Stimulated activated CD8-positive, alpha-beta memory T cell treated with anti-CD3 and anti-CD28 coated beads, Interleukin-7, amount 100 ng/mL, for 24 hours (primary cell): ENCODE measurements around the gene EPHA8.

Experiments used
- DNase-seq: peaks from one replicate; pipeline ENCODE4 v3.0.0-alpha.2; 2020; ENCODE audit warnings: low read depth

EPHA8 gene

DNA sequence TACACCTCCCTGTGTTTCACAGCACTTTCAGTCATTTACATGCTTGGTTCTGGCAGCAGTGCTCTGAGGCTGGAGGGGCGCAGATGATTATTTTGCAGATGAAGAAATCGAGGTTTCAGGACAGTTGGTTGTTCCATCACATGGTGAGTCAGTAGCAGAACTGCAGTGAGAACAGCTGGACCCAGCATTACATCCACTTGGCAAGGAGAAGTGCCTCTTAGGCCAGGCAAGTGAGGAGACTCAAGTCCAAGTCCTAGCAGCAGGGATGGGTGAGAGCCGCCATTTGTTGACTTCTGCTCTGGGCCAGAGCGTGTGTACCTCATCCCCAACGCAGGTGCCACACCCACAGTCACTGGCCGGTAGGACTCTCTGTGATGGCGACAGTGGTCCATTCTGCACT is 26.8 kb upstream of the EPHA8 start:
- DNase-seq, result no peak

DNA sequence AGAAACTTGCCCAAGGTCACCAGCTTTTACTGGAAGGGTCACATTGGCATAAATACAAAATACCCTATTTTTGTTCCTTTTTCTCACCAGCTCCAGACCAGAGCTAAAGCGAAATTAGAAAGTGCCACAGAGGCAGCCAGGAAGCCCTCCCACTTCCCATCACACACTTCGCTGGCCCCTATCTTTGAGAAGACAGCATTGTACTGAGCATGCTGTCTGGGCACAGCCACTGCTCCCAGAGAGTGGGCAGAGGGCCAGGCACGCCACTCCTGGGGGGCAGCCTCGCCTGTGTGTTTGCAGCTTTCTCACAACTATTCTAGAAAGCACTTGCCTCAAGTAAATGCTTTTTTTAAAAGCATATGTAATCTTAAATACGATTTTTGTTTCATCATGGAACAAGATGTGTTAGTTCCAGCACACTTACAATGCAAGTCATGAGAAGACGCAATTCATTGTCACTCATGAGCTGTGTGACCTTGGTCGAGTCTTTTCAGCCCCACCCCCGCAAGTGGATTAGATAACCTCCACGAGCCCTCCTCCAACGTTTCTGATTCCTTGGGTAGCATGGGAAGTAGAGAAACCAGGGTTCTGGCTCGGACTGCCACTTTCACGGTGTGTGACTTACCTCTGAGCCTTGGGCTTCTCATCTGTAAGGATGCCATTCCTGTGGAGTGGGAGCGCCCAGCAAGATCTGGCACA is 25.7 kb upstream of the EPHA8 start:
- no peak for DNase-seq

DNA sequence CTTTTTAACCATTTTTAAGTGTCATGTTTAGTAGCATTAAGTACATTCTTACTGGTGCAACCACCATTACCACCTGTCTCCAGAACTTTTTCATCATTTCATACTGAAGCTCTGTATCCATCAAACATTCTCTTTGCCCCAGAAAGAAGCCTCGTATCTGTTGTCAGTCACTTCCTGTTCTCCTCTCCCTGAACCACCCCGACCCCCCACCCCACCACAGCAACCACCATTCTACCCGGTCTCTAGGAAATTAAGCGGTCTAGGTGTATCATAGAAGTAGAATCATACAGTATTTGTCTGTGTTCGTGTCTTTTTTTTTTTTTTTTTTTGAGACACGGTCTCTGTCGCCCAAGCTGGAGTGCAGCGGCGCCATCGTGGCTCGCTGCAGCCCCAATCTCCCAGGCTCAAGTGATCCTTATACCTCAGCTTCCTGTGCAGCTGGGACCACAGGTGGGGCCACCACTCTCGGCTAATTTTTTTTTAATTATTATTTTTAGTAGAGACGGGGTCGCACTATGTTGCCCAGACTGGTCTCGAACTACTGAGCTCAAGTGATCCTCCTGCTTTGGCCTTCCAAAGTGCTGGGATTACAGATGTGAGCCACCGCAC is 23.7 kb upstream of the EPHA8 start:
- no peak for DNase-seq

DNA sequence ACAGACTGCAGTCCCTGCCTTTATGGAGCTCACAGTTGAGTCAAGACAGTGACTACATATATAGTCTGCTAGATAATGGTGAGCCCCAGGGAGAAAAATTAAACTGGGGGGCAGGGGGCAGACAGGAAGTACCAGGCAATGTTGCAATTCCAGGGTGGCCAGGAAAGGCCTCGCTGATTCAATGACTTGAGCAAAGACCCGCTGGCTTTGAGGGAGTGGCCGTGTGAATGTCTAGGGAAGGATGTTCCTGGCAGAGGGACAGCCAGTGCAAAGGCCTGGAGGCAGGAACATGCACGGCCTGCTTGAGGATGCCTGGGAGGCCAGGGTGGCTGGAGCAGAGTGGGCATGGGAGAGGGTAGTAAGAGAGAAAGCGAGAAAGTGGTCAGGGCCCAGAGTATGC is 23.0 kb upstream of the EPHA8 start:
- DNase-seq, result no peak

DNA sequence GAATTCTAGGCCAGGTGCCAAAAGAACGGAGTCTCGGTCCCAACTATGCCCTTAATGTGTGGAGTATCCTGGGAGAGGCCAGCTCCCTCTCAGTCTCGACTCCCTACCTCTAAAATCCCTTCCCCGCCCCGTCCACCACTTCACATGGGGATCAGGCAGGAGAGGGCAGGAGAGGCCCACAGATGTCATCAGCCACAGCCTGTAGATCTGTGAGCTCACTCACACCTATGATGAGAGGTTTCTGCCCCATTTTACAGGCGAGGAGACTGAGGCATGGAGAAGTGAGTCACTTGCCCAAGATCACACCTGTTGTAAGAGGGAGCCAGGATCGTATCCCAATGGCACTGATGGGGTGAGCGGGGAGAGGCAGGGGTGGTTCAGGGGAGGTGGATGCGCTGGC is 20.4 kb upstream of the EPHA8 start:
- no peak for DNase-seq

DNA sequence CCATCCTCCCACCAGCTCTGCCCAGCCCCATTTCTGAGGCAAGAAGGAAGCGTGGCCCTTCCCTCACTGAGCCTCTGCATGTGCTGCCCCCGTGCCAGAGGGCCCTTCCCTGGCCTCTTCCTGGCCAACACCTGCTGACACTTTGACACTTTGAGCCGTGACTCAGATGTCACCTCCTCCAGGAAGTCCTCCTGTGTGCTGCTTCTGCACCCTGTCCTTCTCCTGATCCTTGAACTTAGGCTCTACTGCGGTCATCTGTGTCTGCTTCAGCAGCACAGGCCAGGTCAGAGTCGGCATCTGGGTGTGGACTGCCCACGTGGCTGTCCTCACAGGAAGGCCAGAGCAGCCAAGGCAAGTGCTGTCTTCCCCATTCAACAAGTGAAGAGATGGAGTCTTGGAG is 19.6 kb upstream of the EPHA8 start:
- no peak for DNase-seq

DNA sequence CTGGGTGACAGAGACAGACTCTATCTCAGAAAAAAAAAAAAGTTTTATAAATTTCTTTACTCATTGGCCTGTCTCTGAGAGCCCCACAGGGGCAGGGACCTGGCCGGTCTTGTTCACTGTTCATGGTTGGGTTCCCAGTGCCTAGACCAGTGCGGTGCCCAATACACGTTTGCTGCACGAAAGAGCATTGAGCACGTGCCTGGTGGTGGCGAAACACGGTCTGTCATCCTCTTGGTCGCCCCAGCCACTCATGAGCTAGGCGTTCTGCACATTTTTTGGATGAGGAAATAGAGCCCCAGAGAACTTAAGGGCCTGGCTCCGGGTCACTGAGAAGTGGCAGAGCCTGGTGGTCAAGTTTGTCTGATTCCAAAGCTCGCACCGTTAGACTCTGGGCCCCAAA is 18.7 kb upstream of the EPHA8 start:
- no peak for DNase-seq

DNA sequence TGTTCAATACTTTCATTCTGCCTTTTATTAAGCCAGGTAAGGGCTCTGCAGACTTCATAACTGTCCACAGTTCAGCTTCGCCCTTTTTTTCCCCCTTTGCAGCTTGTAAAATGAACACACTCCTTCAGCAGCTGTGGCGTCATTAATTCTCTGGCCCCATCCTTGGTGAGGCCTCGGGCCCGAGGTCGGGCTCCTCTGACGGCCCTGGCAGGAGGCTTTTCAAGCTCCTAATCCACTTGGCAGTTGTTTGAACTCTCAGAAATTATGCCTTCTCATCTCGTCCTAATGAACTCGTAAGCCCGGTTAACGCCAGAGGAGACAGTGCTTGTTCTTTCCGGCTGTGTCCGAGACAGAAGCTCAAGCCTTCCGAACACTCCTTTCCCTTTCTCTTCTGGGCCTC is 18.1 kb upstream of the EPHA8 start:
- DNase-seq, result no peak

DNA sequence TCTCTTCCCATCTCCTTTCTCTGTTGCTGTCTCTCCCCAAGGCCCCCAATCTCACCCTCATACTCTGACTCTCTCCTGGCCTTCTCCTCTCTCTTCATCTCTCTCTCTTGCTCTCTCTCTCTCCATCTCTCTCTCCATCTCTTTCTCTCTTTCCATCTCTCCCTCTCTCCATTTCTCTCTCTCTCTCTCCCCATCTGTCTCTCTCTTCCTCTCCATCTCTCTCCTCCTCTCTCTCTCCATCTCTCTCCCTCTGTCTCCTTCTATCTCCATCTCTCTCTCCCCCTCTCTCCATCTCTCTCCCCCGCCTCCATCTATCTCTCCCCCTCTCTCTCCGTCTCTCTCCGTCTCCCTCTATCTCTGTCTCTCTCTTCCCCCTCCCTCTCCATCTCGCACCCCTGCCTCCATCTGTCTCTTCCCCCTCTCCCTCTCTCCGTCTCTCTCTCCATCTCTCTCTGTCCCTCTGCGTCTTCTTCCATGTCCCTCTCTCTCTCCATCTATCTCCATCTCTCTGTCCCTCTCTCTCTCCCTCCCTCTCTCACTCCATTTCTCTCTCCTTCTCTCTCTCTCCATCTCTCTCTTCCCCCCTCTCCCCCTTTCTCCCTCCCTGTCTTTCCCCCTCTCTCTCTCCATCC is 16.0 kb upstream of the EPHA8 start:
- DNase-seq, result no peak

DNA sequence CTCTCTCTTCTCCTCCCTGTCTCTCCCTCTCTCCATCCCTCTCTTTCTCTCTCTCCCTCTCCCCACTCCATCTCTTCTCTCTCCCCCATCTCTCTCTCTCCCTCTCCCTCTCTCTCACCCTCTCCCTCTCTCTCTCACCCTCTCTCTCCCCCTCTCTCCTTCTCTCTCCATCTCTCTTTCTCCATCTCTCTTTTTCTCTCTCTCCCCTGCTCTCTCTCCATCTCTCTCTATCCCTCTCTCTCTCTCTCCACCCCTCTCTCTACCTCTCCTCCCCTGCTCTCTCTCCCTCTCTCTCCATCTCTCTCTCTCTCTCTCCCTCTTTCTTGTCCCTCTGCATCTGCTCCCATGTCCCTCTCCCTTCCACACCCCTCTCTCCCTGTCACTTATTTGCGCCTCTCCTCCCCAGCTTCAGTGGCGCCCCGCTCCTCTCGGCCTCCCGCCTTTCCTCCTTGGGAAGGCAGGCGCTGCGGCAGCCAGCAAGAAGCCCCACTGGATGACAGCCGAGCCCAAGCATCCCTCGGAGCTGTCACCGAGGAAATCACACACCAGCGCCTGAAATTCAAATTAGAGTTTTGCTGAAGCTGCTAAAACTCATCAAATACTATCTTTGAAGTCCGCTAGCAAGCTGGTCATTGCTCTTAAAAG is 15.3 kb upstream of the EPHA8 start:
- DNase-seq, result no peak

DNA sequence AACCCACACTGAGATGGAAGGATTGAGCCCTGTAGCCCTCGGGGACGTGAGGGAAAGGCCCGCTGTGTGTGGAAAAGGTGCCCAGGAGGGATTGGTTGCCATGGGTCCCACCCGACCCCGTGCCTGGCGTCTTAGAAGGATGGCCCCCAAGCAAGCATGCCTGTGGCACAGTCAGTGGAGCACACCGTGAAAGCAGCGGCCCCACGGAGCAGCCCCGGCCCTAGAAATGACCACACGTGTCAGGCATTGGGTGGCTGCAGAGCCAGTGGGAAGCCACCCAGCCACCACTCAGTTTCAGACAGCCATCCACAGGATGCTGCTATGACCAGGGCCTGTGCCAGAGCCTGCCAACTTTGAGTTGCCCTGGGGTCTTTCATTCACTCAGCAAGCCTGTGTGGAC is 13.3 kb upstream of the EPHA8 start:
- DNase-seq, result no peak

DNA sequence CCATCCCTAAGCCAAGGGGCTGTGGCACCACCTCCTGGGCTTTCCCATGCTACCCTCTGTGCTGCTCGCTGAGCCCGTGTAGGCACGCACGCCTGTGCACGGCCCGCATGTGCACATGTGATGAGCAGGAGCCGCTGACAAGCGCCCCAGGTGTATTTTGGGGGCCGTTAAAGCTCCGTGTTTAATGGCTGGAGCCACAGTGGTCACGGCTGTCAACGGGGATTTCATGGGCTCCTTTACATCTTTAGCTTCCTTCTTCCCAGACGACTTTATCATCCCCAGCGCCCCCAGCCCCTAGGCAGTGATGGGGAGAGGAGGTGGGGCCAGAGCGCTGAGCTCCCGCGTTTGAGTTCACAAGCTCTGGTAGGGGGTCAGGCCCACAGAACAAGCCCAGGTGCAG is 11.7 kb upstream of the EPHA8 start:
- DNase-seq, result no peak

DNA sequence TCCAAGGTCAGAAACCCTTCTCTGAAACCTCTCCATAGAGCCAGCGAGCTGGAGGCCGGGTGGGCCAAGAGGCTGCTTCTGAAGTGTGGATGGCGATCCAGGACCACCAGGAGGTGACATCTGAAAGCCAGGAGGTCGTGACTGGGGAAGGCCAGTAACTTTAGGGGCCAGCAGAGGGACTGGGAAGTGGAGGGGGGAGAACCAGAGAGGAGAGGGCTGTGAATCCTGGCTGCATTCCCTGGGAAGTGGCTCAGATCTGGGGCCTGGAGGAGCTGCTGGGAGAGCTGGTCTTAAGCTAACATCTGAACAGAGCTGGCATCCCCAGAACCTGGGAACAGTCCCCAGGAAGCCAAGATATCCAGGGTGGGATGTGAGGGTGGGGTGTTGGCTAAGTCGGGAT is 11.3 kb upstream of the EPHA8 start:
- DNase-seq, result no peak

DNA sequence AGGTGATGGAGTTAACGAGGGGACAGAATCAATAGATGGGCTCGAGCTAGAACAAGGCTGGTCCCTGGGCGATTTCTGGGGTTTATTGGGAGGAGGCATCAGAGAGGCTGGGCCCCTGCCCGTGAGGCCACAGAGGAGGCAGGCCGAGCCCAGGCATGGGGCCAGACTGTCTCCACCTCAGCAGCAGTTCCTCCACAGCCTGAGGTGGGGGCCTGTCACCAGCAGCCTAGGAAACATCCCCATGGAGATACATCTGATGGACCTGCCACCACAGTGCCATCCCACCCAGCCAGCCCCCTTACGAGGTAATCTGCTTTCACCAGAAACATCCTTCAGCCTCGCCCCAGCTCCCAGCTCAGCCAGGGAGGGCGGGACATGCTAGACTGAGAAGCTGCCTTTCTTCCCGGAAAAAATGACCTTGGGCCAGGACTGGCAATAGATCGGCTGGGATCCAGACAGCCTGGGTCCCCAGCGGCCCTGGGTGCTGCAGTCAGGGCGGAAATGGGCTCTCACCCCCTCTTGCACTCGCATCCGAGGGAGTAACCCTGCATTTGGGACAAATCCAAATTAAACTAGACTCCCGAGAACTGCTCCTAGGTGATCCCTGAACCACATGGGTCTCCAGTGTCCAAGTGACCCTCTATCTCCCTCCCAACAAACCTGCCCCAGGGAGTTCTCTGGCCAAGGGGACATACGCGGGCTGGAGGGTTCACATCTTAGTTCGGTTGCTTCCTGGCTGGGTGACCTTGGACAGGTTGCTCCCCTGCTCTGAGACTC is 10.0 kb upstream of the EPHA8 start:
- no peak for DNase-seq

DNA sequence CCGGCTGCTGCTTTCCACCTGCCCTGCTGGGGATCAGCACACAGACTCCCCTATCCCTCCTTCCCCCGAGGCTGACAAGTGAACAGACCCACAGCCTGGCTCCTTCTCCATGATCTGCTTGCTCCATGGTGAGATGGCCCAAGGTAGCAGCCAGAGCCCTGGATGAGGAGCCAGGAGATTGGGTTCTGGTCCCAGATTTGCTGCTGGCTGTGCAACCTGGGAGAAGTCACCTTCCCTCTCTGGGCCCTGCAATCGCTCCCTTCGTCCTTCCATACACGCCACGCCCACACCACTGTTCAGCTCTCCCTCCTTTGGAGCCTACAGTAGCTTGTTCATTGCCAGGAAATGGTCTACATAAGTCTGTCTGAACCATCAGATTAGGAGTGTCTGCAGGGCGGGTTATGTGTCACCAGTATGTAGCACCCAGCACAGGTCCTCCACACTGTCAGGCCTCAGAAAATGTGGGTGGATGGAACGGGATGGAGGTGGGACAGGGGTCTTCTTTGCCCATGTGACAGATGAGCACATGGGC is 9.2 kb upstream of the EPHA8 start:
- DNase-seq, result no peak

DNA sequence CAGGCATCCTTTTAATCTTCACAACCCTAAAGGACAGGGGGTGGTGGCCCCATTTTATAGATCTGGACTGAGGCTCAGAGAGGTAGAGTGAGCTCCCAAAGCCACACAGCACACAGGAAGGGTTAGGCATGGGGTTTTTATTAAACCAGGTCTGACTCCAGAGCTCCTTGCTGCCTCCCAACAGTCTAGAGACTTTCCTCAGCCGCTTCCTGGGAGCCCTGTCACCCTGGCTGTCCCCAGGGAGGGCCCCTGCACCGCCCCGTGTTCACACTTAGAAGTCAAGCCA is 8.0 kb upstream of the EPHA8 start:
- DNase-seq, result no peak

DNA sequence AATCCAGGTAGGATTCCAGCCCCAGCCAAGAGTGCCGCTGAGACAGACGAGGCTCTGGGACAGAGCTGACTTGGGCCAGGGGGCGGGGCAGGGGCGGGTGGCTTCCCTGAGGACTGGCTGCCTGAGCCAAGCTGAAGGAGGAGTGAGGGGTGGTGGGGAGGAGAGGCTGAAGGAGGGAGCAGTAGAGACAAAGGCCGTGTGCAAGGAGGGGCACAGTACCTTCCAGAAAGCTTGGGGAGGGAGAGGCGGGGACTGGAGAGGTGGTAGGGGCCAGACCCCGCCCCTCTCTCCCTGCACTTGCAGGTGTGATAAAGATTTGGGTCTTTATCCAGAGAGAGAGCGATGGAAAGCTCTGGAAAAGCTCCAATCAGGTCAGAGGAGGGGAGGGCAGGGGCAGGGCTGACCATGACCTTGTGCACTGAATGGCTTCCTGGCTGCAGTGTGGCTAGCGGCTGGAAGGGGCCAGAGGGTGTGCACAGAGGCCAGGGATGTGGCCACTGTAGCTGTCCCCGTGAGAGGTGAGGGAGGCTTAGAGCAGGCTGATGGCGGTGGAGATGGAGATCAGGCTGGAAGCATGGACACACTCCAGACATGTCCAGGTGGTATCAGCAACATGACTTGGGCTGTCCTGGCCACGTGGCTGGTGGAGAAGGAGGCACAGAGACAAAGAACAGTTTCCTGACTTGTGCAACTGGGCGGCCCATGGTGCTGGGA is 6.7 kb upstream of the EPHA8 start:
- no peak for DNase-seq

DNA sequence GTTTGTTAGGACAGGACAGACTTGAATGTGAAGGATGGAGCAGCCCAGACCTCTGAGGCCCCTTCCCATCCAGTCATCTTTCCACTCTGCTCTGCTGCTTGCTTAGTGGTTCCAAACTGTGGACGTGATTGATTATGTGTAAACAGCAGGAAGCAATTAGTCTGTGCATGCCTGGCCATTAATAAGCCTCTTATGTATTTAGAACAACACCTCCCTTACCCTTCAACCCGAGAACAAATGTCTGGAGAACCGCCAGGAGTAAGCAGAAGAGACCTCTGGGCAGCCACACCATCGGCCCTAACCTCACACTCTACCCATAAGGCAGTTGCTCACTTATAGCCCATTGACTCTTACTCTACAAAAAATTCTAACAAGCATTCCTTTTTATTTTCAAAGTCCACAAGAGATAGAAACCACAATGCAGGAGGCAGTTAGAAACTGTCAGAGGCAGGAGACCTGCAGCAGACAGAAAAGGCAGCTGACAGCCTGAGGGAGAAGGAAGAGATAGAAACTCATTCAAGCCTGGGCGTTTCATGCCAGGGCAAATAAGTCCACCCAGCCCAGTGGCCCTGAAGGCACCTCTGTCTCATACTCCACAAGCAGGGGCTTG is 5.8 kb upstream of the EPHA8 start:
- DNase-seq, result no peak

DNA sequence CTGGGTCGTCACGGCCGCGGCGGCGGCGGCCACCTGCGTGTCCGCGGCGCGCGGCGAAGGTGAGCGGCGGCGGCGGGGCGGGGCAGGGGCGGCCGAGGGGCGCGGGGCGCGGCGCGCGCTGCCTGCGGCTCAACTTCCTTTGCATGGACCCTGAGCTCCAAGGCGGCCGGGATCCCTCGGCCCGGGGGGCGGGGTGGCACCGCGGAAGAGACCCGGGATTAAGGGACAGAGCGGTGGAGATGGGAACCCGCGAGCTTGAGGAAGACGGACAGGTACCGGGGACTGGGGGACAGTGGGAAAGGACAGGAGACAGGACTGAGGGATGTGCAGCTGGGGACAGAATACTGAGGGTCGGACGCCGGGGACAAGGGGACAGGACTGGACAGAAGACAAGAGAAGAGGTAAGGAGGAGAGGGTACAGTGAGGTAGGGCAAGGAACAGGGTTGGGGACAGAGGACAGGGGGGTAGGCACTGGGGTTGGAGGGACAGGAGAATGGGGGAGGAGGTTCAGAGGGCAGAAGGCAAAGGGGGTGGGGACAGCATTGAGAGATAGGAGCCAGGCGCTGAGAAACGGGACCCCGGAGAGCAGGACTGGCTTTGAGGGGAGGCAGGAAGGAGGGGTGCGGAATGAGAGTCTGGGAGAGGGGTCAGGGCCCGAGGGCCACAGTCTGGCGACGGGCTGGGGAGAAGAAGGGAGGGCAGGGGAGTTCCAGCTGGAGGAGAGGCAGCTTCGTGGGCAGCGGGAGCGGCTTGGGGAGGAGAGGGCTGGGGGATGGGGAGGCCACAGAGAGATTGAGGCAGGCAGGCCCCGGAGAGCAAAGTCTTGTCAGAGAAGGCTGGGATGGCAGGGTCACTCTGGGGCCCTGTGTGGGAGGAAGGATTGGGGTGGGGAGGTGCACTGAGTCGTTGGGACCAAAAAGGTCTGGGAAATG is 648 bp downstream of the EPHA8 start:
- no peak for DNase-seq

DNA sequence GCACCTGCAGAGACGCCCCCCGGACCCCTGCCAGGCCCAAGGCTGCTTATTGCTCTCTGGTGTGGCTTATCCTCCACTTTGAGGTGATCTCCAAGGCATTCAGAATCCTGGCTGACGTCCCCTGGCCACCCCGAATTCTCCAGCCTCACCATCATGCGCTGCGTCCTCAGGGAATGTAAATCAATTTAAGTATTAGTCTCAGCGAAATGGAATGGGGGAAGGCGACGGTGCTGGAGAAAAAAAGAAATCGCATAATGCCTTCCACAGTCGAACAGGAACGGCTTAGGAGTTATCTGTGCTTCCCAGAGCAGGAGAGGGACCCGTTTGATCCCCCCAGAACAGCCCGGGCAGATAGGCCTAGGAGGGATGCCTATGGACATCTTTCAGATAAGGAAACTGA is 2.9 kb downstream of the EPHA8 start:
- no peak for DNase-seq
